ENCODE data around the gene MTFP1.

Gene MTFP1

GRCh38 chr22:30382340-30382739, 43.2 kb upstream of the MTFP1 start:
- no peaks in the 10 kb centered on the region for H3K9me2 ChIP-seq (ENCODE audit: low read depth, low read length)
- H3K4me3 ChIP-seq (ENCODE audit: low read depth, low read length, poor library complexity, severe bottlenecking) = no peak overlapping the region
- no peaks in the 10 kb centered on the region for H3K9me3 ChIP-seq (ENCODE audit: low read length)
- TF ChIP-seq EZH2 (IDR thresholded peaks at IDR 0.05; ENCODE audit: borderline replicate concordance, low read length) = no peak
- TF ChIP-seq, protein P1, sequence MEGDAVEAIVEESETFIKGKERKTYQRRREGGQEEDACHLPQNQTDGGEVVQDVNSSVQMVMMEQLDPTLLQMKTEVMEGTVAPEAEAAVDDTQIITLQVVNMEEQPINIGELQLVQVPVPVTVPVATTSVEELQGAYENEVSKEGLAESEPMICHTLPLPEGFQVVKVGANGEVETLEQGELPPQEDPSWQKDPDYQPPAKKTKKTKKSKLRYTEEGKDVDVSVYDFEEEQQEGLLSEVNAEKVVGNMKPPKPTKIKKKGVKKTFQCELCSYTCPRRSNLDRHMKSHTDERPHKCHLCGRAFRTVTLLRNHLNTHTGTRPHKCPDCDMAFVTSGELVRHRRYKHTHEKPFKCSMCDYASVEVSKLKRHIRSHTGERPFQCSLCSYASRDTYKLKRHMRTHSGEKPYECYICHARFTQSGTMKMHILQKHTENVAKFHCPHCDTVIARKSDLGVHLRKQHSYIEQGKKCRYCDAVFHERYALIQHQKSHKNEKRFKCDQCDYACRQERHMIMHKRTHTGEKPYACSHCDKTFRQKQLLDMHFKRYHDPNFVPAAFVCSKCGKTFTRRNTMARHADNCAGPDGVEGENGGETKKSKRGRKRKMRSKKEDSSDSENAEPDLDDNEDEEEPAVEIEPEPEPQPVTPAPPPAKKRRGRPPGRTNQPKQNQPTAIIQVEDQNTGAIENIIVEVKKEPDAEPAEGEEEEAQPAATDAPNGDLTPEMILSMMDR (IDR thresholded peaks at IDR 0.05; ENCODE audit: low read length) = no peak
- no peak overlapping the region for H3K27ac ChIP-seq (ENCODE audit: low read depth, low read length, poor library complexity, severe bottlenecking)
- H3K9ac ChIP-seq (ENCODE audit: low read length) = no peak overlapping the region
- no peaks in the 10 kb centered on the region for H3K79me2 ChIP-seq (ENCODE audit: insufficient read depth, low read length)
- no peak overlapping the region for H3K4me2 ChIP-seq (ENCODE audit: low read length)
- H3K4me1 ChIP-seq (ENCODE audit: insufficient read depth, low read length, severe bottlenecking) = peaks cover 5% of the 10 kb centered on the region
- H2AFZ ChIP-seq (ENCODE audit: low read length) = no peak overlapping the region
- no peaks in the 10 kb centered on the region for H4K20me1 ChIP-seq (ENCODE audit: insufficient read depth, low read length)
- H3K27me3 ChIP-seq (ENCODE audit: insufficient read depth, low read length) = no peaks in the 10 kb centered on the region
- no peaks in the 10 kb centered on the region for H3K36me3 ChIP-seq (ENCODE audit: insufficient read depth, low read length)
- H3F3A ChIP-seq (ENCODE audit: insufficient read depth, low read length) = no peaks in the 10 kb centered on the region

DNA sequence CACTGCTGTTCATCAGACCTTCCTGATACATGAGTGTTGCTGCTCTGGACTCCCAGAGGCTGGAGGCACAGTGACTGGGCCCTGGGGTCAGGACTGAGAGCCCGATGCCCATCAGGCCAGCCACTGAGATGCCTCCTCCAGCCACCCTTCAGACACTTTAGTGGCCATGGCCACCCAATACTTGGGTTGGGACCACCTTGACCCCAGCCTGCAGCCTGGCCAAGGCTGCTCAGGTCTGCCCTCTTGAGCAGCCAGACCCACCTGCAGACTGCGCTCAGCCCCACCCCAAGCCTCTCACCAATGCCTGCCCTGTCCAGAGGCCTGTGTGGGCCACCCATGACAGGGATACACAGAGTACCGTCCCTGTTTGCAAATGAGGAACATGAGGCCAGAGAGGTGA, 42.5 kb upstream of the MTFP1 start:
- no peak overlapping the region for H2AFZ ChIP-seq (ENCODE audit: low read length)
- no peaks in the 10 kb centered on the region for H4K20me1 ChIP-seq (ENCODE audit: insufficient read depth, low read length)
- no peaks in the 10 kb centered on the region for H3K27me3 ChIP-seq (ENCODE audit: insufficient read depth, low read length)
- H3K4me2 ChIP-seq (ENCODE audit: low read length) = no peak overlapping the region
- no peak overlapping the region for H3K27ac ChIP-seq (ENCODE audit: low read depth, low read length, poor library complexity, severe bottlenecking)
- no peaks in the 10 kb centered on the region for H3K9me2 ChIP-seq (ENCODE audit: low read depth, low read length)
- no peaks in the 10 kb centered on the region for H3K9me3 ChIP-seq (ENCODE audit: low read length)
- no peaks in the 10 kb centered on the region for H3F3A ChIP-seq (ENCODE audit: insufficient read depth, low read length)
- TF ChIP-seq, protein P1 (IDR thresholded peaks at IDR 0.05; ENCODE audit: low read length) = no peak
- TF ChIP-seq EZH2 (IDR thresholded peaks at IDR 0.05; ENCODE audit: borderline replicate concordance, low read length) = no peak
- H3K36me3 ChIP-seq (ENCODE audit: insufficient read depth, low read length) = no peaks in the 10 kb centered on the region
- no peak overlapping the region for H3K4me3 ChIP-seq (ENCODE audit: low read depth, low read length, poor library complexity, severe bottlenecking)
- no peak overlapping the region for H3K9ac ChIP-seq (ENCODE audit: low read length)
- H3K4me1 ChIP-seq (ENCODE audit: insufficient read depth, low read length, severe bottlenecking) = peaks cover 9% of the 10 kb centered on the region
- H3K79me2 ChIP-seq (ENCODE audit: insufficient read depth, low read length) = no peaks in the 10 kb centered on the region

- H3K4me2 ChIP-seq (ENCODE audit: low read length) = no peak overlapping the region
- H3K4me3 ChIP-seq (ENCODE audit: low read depth, low read length, poor library complexity, severe bottlenecking) = no peak overlapping the region
Measured at GRCh38 chr22:30385942-30386341, 39.6 kb upstream of the MTFP1 start.

More at GRCh38 chr22:30385942-30386341, 39.6 kb upstream of the MTFP1 start:
- no peaks in the 10 kb centered on the region for H3K79me2 ChIP-seq (ENCODE audit: insufficient read depth, low read length)
- H3K9me2 ChIP-seq (ENCODE audit: low read depth, low read length) = no peaks in the 10 kb centered on the region
- H2AFZ ChIP-seq (ENCODE audit: low read length) = no peak overlapping the region
- no peak overlapping the region for H3K27ac ChIP-seq (ENCODE audit: low read depth, low read length, poor library complexity, severe bottlenecking)
- peaks cover 6% of the 10 kb centered on the region; the same call in 1 of the 2 replicates for H3K36me3 ChIP-seq (ENCODE audit: insufficient read depth, low read length)
- no peaks in the 10 kb centered on the region for H4K20me1 ChIP-seq (ENCODE audit: insufficient read depth, low read length)
- no peaks in the 10 kb centered on the region; the same call in 1 of the 2 replicates for H3K27me3 ChIP-seq (ENCODE audit: insufficient read depth, low read length)
- H3F3A ChIP-seq (ENCODE audit: insufficient read depth, low read length) = no peaks in the 10 kb centered on the region
- peaks cover 6% of the 10 kb centered on the region for H3K9me3 ChIP-seq (ENCODE audit: low read length)
- H3K9ac ChIP-seq (ENCODE audit: low read length) = no peak overlapping the region
- TF ChIP-seq, protein P1 (IDR thresholded peaks at IDR 0.05; ENCODE audit: low read length) = no peak
- H3K4me1 ChIP-seq (ENCODE audit: insufficient read depth, low read length, severe bottlenecking) = peaks cover 9% of the 10 kb centered on the region

Data from OCI-LY1 (cell line).